KOPT-K1 (cell line): ENCODE measurements around the gene USP46.

ENCODE experiments used
- H3K27ac ChIP-seq: fragments of 200-600 bp; sonication (generic); 2 replicates; pipeline ENCODE4 v1.5.1; 2016; ENCODE audit warnings: antibody characterized with exemption, mild to moderate bottlenecking, low read depth, low read length; ENCODE audit not compliant: poor library complexity, severe bottlenecking
- H3K36me3 ChIP-seq: fragments of 200-600 bp; sonication (generic); 2 replicates; pipeline ENCODE4 v1.5.1; 2017; ENCODE audit warnings: antibody characterized with exemption, mild to moderate bottlenecking, low read length, moderate library complexity; ENCODE audit not compliant: insufficient read depth
- H3K9me3 ChIP-seq: fragments of 200-600 bp; sonication (generic); 2 replicates; pipeline ENCODE4 v1.5.1; 2017; ENCODE audit warnings: antibody characterized with exemption, low read length, mild to moderate bottlenecking; ENCODE audit not compliant: insufficient read depth, poor library complexity, severe bottlenecking

USP46 gene

GRCh38 chr4:52578951-52579350 lies 80.2 kb downstream of the USP46 start:
- Histone ChIP-seq H3K27ac (no peak overlapping the region), H3K9me3 (no peaks in the 10 kb centered on the region), H3K36me3 (no peaks in the 10 kb centered on the region)

DNA sequence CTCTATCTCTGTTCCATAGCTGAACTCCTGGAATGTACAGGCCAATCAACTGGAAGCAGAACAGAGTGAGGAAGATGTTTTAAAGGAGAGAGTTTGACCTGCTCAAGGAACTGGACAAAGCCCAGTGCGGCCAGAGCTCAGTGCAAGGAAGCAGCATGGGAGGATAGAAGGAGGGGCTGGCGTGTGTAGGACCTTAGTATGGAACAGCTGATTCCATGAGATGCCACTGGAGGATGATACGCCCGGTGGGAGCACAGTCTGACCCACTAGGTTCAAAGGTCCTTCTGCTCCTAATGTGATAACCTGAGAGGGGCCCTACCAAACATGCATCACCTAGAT lies 81.5 kb downstream of the USP46 start:
- Histone ChIP-seq H3K36me3 (no peaks in the 10 kb centered on the region), H3K9me3 (no peaks in the 10 kb centered on the region), H3K27ac (no peak overlapping the region)

DNA sequence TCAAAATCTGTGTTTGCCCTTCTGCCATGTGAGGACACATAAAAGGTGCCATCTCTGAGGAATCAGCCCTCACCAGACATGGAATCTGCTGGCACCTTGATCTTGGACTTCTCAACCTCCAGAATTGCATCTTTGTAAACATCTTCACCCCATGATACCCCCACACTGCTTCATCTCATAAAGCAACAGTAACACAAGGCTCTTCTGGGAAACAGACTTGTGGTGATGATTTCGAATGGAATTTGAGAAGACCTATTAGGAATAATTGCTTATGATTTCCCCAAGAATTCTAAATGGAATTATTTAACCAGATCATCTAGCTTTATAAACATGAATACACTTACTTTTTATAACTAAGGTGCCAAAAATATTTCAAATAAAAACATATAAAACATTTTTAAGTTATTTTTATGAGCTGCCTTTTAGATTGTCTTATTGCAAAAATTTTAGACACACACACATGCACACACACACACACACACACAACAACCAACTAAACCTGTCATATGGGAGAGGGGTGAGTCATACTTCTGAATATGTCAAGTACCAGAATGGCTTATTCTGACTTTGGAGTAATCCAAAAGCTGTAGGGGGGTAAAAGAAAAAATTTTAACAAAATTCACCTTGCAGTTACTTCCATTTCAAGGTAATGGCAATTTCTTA lies 82.0 kb downstream of the USP46 start:
- H3K9me3 ChIP-seq: no peaks in the 10 kb centered on the region
- H3K27ac ChIP-seq: no peak overlapping the region
- no peaks in the 10 kb centered on the region for H3K36me3 ChIP-seq

GRCh38 chr4:52576326-52576725 lies 82.8 kb downstream of the USP46 start:
- H3K36me3 ChIP-seq: no peaks in the 10 kb centered on the region
- no peaks in the 10 kb centered on the region for H3K9me3 ChIP-seq
- no peak overlapping the region for H3K27ac ChIP-seq

GRCh38 chr4:52575406-52575805 lies 83.7 kb downstream of the USP46 start:
- H3K36me3 ChIP-seq: no peaks in the 10 kb centered on the region
- no peaks in the 10 kb centered on the region for H3K9me3 ChIP-seq
- H3K27ac ChIP-seq: no peak overlapping the region

DNA sequence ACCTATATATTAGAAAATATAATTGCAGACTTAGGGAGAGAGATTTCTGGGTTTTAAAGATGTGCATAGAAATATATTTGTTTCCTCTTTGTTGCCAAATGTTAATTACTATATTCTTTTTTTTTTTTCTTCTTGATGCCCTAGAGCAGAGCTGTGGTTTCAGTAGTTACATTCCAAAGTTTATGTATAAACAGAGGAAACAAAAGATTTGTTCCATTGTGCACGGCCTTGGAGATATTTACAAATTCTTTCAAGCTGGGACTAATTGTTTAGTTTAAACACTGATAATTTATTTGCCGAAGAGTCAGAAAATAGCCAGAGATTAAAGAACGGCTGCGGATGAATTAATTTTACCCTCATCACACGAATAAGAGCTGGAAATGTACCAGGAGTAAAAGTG lies 85.1 kb downstream of the USP46 start:
- H3K36me3 ChIP-seq: no peaks in the 10 kb centered on the region
- H3K27ac ChIP-seq: no peak overlapping the region
- no peaks in the 10 kb centered on the region for H3K9me3 ChIP-seq

GRCh38 chr4:52573551-52573950 lies 85.5 kb downstream of the USP46 start:
- H3K9me3 ChIP-seq: no peaks in the 10 kb centered on the region
- H3K27ac ChIP-seq: no peak overlapping the region
- H3K36me3 ChIP-seq: no peaks in the 10 kb centered on the region

DNA sequence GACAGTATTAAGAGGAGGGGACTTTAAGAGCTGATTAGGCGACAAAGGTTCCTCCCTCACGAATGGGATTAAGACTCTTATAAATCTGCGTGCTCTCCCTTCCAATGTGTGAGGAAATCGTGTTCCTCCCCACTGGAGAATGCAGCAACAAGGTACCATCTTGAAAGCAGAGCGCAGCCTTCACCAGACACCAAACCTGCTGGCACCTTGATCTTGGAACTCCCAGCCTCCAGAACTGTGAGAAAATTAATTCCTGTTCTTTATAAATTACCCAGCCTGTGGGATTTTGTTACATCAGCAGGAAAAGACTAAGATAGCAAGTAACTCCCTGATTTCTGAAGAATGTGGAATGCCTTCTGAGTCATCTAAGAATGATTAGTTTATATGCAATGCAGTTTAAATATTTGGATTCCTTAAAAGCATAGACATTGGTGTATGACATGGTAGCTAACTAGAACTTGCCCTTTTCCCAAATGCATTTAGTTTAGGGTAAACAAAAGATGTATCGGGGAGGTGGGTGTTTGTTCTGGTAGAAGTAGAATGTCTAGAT lies 86.1 kb downstream of the USP46 start:
- no peak overlapping the region for H3K27ac ChIP-seq

DNA sequence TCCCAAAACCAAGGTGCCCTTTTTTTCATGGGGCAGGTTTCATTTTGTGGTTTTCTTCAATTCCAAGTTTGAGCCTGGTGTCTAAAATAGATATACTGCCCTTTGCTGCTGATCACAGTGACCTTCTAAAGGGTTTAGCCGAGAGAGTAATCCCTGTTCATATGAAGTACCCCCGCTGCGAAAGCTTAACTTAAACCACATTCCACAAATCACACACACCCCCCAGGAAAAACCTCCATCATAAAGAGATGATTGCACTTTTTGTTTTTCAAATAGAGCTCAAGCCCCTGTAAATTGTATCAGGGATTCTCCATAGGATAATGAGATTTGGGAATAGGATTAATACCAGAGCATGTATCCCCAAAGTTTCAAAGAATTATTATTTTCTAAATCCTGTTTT lies 90.8 kb downstream of the USP46 start:
- no peaks in the 10 kb centered on the region for H3K36me3 ChIP-seq
- no peaks in the 10 kb centered on the region for H3K9me3 ChIP-seq
- no peak overlapping the region for H3K27ac ChIP-seq

More for the DNA sequence above, 86.1 kb downstream of the USP46 start:
- Histone ChIP-seq H3K9me3 (no peaks in the 10 kb centered on the region), H3K36me3 (no peaks in the 10 kb centered on the region)

- no peaks in the 10 kb centered on the region for H3K36me3 ChIP-seq
- H3K27ac ChIP-seq: no peak overlapping the region
- H3K9me3 ChIP-seq: no peaks in the 10 kb centered on the region
Measured at GRCh38 chr4:52566136-52567031, 92.7 kb downstream of the USP46 start.

DNA sequence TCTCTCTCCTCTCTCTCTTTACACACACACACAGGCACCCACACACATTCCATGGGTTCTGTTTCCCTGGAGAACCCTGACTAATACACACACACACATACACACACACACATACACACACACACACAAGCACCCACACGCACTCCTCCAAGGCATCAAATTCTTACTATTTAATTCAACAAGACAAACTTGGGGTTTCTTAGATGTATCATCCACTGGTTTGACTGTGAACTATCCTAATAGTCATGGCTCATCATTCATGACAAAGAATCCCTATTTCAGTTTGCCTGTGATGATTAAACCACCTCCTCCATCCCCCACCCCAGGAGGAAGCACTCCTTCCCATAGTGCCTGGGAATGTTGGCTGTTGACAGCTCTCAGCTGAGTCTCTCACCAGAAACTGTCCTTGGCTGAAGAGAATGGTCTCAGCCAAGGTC lies 98.2 kb downstream of the USP46 start:
- Histone ChIP-seq H3K27ac (no peak overlapping the region), H3K9me3 (no peaks in the 10 kb centered on the region), H3K36me3 (no peaks in the 10 kb centered on the region)

- Histone ChIP-seq H3K9me3 (no peaks in the 10 kb centered on the region), H3K36me3 (no peaks in the 10 kb centered on the region), H3K27ac (no peak overlapping the region)
Measured at GRCh38 chr4:52555356-52555716, 103.8 kb downstream of the USP46 start.

GRCh38 chr4:52554612-52555355 lies 104.3 kb downstream of the USP46 start:
- no peaks in the 10 kb centered on the region for H3K36me3 ChIP-seq
- no peak overlapping the region for H3K27ac ChIP-seq
- no peaks in the 10 kb centered on the region for H3K9me3 ChIP-seq

GRCh38 chr4:52552778-52553177 lies 106.3 kb downstream of the USP46 start:
- no peaks in the 10 kb centered on the region for H3K36me3 ChIP-seq
- H3K27ac ChIP-seq: no peak overlapping the region
- H3K9me3 ChIP-seq: no peaks in the 10 kb centered on the region

DNA sequence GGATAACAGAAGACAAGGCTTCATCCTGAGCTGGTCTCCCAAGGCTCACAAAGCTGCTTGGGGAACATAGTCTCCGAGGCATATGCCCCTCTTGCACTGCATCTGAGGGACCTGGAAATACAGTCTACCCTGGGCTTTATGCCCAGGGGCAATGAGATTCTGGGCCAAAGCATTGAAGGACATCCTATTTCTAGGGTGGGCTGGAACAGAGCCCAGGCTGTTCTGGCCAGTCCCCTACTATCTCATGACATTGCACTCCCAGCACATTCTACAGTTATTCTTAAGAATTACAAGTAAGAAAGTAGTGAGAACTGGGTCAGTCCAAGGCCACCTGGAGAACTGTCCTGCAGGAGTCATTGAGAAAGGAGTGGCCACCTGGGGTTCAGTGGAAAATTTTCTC lies 107.6 kb downstream of the USP46 start:
- no peaks in the 10 kb centered on the region for H3K36me3 ChIP-seq
- H3K9me3 ChIP-seq: no peaks in the 10 kb centered on the region
- no peak overlapping the region for H3K27ac ChIP-seq
